IMR-90 (cell line): ENCODE data around the gene STX2. TPM values are rescaled to one million over a fixed set of nuclear protein-coding genes. Genes with fewer than 3 reads are reported as not detected.

Experiments
- ATAC-seq: fragments of 200-7000 bp; cut with Tn5 transposase; 2 replicates; pipeline ENCODE4 v1.9.1; 2020; ENCODE audit warnings: low read depth, mild to moderate bottlenecking, moderate library complexity
- BruUV-seq: library from RNA; stranded (reverse); fragments of 400-500 nt; replicated peaks from 2 replicates; lab custom pipeline; 2021; lab: Mats Ljungman, UMichigan
- CTCF ChIA-PET: fragments of 300-600 bp; formaldehyde crosslinking; extraction: SDS; loops from one replicate; lab custom pipeline; 2021; ENCODE audit warnings: antibody characterized with exemption; lab: Yijun Ruan, JAX
- POLR2A ChIA-PET: fragments of 300-600 bp; sonication (Branson Sonifier 250); formaldehyde crosslinking; loops from one replicate; lab custom pipeline; 2022; ENCODE audit warnings: antibody characterized with exemption; ENCODE audit not compliant: unreplicated experiment; lab: Charles Lee
- DNase-seq: peaks from one replicate; pipeline ENCODE4 v3.0.0; 2013
- H2AFZ ChIP-seq: replicated peaks from 2 replicates; pipeline ENCODE3; 2013; ENCODE audit warnings: low read length, mild to moderate bottlenecking; ENCODE audit not compliant: poor library complexity
- H2AK5ac ChIP-seq: 2 replicates; pipeline ENCODE4 v1.6.1; 2013; ENCODE audit warnings: low read depth, low read length, inconsistent platforms
- H2AK9ac ChIP-seq: replicated peaks from 2 replicates; pipeline ENCODE3; 2013; ENCODE audit warnings: mild to moderate bottlenecking, low read depth, low read length, moderate library complexity; ENCODE audit not compliant: poor library complexity
- H2BK120ac ChIP-seq: 2 replicates; pipeline ENCODE4 v1.6.1; 2013; ENCODE audit warnings: low read depth, low read length, inconsistent platforms
- H2BK15ac ChIP-seq: 3 replicates; pipeline ENCODE4 v1.6.1; 2013; ENCODE audit warnings: low read depth, low read length, inconsistent platforms
- H2BK20ac ChIP-seq: 2 replicates; pipeline ENCODE4 v1.6.1; 2013; ENCODE audit warnings: low read depth, mild to moderate bottlenecking, inconsistent platforms, low read length, moderate library complexity
- H2BK5ac ChIP-seq: 2 replicates; pipeline ENCODE4 v1.6.1; 2013; ENCODE audit warnings: mild to moderate bottlenecking, low read depth, low read length, inconsistent platforms; ENCODE audit not compliant: poor library complexity, severe bottlenecking
- H3K14ac ChIP-seq: replicated peaks from 2 replicates; pipeline ENCODE4 v1.6.1; 2013; ENCODE audit warnings: low read depth, low read length, inconsistent platforms
- H3K18ac ChIP-seq: 2 replicates; pipeline ENCODE4 v1.6.1; 2013; ENCODE audit warnings: low read depth, low read length, control low read depth
- H3K23ac ChIP-seq: 2 replicates; pipeline ENCODE4 v1.6.1; 2013; ENCODE audit warnings: low read depth, low read length, inconsistent platforms
- H3K27ac ChIP-seq: 2 replicates; pipeline ENCODE4 v1.5.1; 2013; ENCODE audit warnings: mild to moderate bottlenecking, control low read depth, low read length; ENCODE audit not compliant: insufficient read depth
- H3K27me3 ChIP-seq: 2 replicates; pipeline ENCODE4 v1.6.1; 2013; ENCODE audit warnings: low read length; ENCODE audit not compliant: control insufficient read depth, insufficient read depth
- H3K36me3 ChIP-seq: 2 replicates; pipeline ENCODE4 v1.6.1; 2013; ENCODE audit warnings: low read length, mixed read lengths; ENCODE audit not compliant: control insufficient read depth, insufficient read depth
- H3K4ac ChIP-seq: 2 replicates; pipeline ENCODE4 v1.6.1; 2013; ENCODE audit warnings: low read depth, low read length, inconsistent platforms
- H3K4me1 ChIP-seq: 2 replicates; pipeline ENCODE4 v1.6.1; 2013; ENCODE audit warnings: low read length, mixed read lengths; ENCODE audit not compliant: control insufficient read depth, insufficient read depth
- H3K4me2 ChIP-seq: 2 replicates; pipeline ENCODE4 v1.6.1; 2013; ENCODE audit warnings: low read depth, mild to moderate bottlenecking, control low read depth, low read length, moderate library complexity
- H3K4me3 ChIP-seq: 2 replicates; pipeline ENCODE4 v1.5.1; 2013; ENCODE audit warnings: low read depth, mild to moderate bottlenecking, control low read depth, low read length, moderate library complexity; ENCODE audit not compliant: insufficient read depth
- H3K56ac ChIP-seq: 2 replicates; pipeline ENCODE4 v1.6.1; 2013; ENCODE audit warnings: low read length, inconsistent platforms; ENCODE audit not compliant: insufficient read depth; ENCODE audit errors: extremely low read depth
- H3K79me1 ChIP-seq, 2 experiments: 2 replicates each; pipeline ENCODE4 v1.6.1; 2013; ENCODE audit warnings: low read length in 2 of 2, inconsistent platforms in 1 of 2, low read depth in 1 of 2
- H3K9ac ChIP-seq: 2 replicates; pipeline ENCODE4 v1.6.1; 2013; ENCODE audit warnings: low read depth, low read length, control low read depth
- H3K9me1 ChIP-seq: 2 replicates; pipeline ENCODE4 v1.6.1; 2013; ENCODE audit warnings: low read length, inconsistent platforms; ENCODE audit not compliant: insufficient read depth
- H3K9me3 ChIP-seq: 2 replicates; pipeline ENCODE4 v1.6.1; 2013; ENCODE audit warnings: low read length; ENCODE audit not compliant: control insufficient read depth, insufficient read depth
- H4K20me1 ChIP-seq: 2 replicates; pipeline ENCODE4 v1.6.1; 2013; ENCODE audit warnings: low read length, inconsistent platforms; ENCODE audit not compliant: insufficient read depth
- H4K5ac ChIP-seq: 2 replicates; pipeline ENCODE4 v1.6.1; 2013; ENCODE audit warnings: mild to moderate bottlenecking, low read depth, low read length, control low read depth
- H4K8ac ChIP-seq, 2 experiments: 2 replicates each; pipeline ENCODE4 v1.6.1; 2013; ENCODE audit warnings: low read depth in 2 of 2, low read length in 2 of 2, control low read depth in 1 of 2, inconsistent platforms in 1 of 2
- H4K91ac ChIP-seq: 2 replicates; pipeline ENCODE4 v1.6.1; 2013; ENCODE audit warnings: low read depth, low read length, inconsistent platforms; ENCODE audit not compliant: insufficient read depth
- BHLHE40 ChIP-seq: fragments of 150-350 bp; IDR thresholded peaks from 2 replicates; pipeline ENCODE4 v1.6.1; 2016; ENCODE audit warnings: mild to moderate bottlenecking, low read depth, low read length
- CEBPB ChIP-seq: IDR thresholded peaks from 2 replicates; pipeline ENCODE4 v1.6.1; 2012; ENCODE audit warnings: low read depth, low read length, improper control_type of control experiment
- CHD1 ChIP-seq: IDR thresholded peaks from 2 replicates; pipeline ENCODE4 v1.6.1; 2012; ENCODE audit warnings: low read depth, low read length, improper control_type of control experiment
- FOS ChIP-seq: fragments of 150-350 bp; IDR thresholded peaks from 2 replicates; pipeline ENCODE4 v1.6.1; 2016; ENCODE audit warnings: low read depth, low read length
- MAZ ChIP-seq: IDR thresholded peaks from 2 replicates; pipeline ENCODE4 v1.6.1; 2012; ENCODE audit warnings: low read depth, mild to moderate bottlenecking, low read length, improper control_type of control experiment, moderate library complexity, borderline replicate concordance
- MXI1 ChIP-seq: IDR thresholded peaks from 2 replicates; pipeline ENCODE4 v1.6.1; 2012; ENCODE audit warnings: low read depth, mild to moderate bottlenecking, low read length, moderate library complexity, borderline replicate concordance
- NFE2L2 ChIP-seq: fragments of 150-350 bp; IDR thresholded peaks from 2 replicates; pipeline ENCODE4 v1.6.1; 2016; ENCODE audit warnings: low read depth, mild to moderate bottlenecking, low read length
- POLR2A ChIP-seq: IDR thresholded peaks from 2 replicates; pipeline ENCODE4 v1.6.1; 2012; ENCODE audit warnings: mild to moderate bottlenecking, low read depth, low read length
- RAD21 ChIP-seq: IDR thresholded peaks from 2 replicates; pipeline ENCODE4 v1.6.1; 2012; ENCODE audit warnings: low read length, improper control_type of control experiment
- RFX5 ChIP-seq: IDR thresholded peaks from 2 replicates; pipeline ENCODE4 v1.8.0; 2012; ENCODE audit warnings: low read depth, mild to moderate bottlenecking, low read length, moderate library complexity
- WGBS, 2 experiments: methylation state at CpG; one replicate each; pipeline versions ENCODE4 v1.1.5 to v1.1.7; 2013; ENCODE audit warnings: missing lambda C conversion rate in 2 of 2; ENCODE audit not compliant: insufficient read length in 1 of 2; ENCODE audit errors: extremely low coverage in 2 of 2; 5-methylcytosine and 5-hydroxymethylcytosine counted together
- dilution Hi-C: fragments of 300-500 bp; cut with HindIII; formaldehyde crosslinking; loops from one replicate; pipeline ENCODE4 v1.14.3; 2018; ENCODE audit warnings: low sequenced_read_pairs; ENCODE audit not compliant: unreplicated experiment
- in situ Hi-C: fragments of 300-500 bp; cut with MboI; formaldehyde crosslinking; loops from 3 replicates; pipeline ENCODE4 v1.14.3; 2019; ENCODE audit warnings: low sequenced_read_pairs, inconsistent platforms, mixed read lengths
- intact Hi-C: fragments of 100-400 bp; cut with micrococcal nuclease; formaldehyde crosslinking; loops from 2 replicates; pipeline ENCODE4 v1.10.0; 2022
- polyA plus RNA-seq, 3 experiments: library from polyadenylated mRNA; depleted of rRNA; stranded (reverse); fragments of >200 nt; gene quantifications; 2 replicates each; pipeline ENCODE4 v1.2.3, GENCODE V29; 2012; ENCODE audit warnings: low replicate concordance in 1 of 3
- total RNA-seq: library from RNA; depleted of rRNA; stranded (reverse); fragments of >200 nt; gene quantifications from 2 replicates; pipeline ENCODE4 v1.2.3, GENCODE V29; 2012
- TF ChIP-seq, protein P1 (sequence below): fragments of 150-350 bp; IDR thresholded peaks from 2 replicates; pipeline ENCODE4 v1.6.1; 2017; ENCODE audit warnings: mild to moderate bottlenecking, antibody characterized with exemption, low read length, low read depth
- TF ChIP-seq, protein P2 (sequence below): fragments of 150-350 bp; IDR thresholded peaks from 2 replicates; pipeline ENCODE4 v1.6.1; 2016; ENCODE audit warnings: low read depth, mild to moderate bottlenecking, low read length, moderate library complexity, borderline replicate concordance
- TF ChIP-seq, protein P3 (sequence below): conservative IDR thresholded peaks from 2 replicates; pipeline ENCODE4 v1.5.1; 2012; ENCODE audit warnings: mild to moderate bottlenecking, low read depth, low read length, improper control_type of control experiment

STX2 gene
- total and polyA plus RNA-seq, 2 of the 4 experiments (the other 2 are of a cell fraction) = 26.9 to 32.5 TPM

DNA sequence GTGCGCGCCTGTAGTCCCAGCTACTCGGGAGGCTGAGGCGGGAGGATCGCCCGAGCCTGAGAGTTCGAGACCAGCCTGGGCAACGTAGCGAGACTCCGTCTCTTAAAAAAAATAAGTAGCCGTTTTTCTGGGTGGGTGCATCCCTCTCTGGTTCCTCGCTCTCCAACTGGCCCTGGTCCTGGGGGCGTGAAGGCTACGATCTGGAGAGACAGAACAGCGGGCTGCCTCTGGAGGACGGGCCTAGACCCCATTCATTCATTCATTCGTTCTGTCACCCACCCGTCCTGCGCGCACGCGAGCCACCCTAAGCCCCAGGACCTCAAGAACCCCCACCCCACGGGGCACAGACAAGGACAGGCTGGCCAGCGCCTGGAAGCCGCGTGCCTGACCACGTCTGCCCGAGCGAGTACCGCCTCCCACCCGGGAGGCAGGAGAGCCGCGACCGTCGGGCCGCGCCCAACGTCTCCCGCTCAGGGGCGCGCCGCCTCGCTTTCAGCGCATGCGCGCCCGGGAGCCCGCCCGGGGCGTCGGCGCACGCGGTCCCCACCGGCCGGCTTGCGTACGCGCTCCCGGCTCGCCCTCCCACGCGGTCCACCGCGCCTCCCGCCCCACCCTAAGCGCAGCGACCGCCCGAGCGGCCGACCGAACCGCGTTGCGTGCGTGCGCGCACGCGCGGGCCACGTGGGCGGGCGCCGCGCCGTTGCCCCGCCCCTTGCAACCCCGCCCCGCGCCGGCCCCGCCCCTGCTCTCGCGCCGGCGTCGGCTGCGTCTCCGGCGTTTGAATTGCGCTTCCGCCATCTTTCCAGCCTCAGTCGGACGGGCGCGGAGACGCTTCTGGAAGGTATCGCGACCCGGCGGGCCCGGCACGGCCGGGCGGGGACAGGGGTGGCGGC, 32.5 kb upstream of the STX2 start, which contains the start of gene RAN:
TSS of gene RAN (plus strand) at position 781 of the 893 bp plus-strand sequence. CDS start 528 bp downstream, outside the sequence.
- CTCF ChIA-PET = no interaction called here
- no peak for TF ChIP-seq RAD21
- TF ChIP-seq, protein P1, sequence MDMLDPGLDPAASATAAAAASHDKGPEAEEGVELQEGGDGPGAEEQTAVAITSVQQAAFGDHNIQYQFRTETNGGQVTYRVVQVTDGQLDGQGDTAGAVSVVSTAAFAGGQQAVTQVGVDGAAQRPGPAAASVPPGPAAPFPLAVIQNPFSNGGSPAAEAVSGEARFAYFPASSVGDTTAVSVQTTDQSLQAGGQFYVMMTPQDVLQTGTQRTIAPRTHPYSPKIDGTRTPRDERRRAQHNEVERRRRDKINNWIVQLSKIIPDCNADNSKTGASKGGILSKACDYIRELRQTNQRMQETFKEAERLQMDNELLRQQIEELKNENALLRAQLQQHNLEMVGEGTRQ = peak; percentile 83
- no peak for TF ChIP-seq FOS
- peak; percentile 80; the same call in 1 of the 2 replicates for TF ChIP-seq MAZ
- TF ChIP-seq BHLHE40 = peak; percentile 52
- no peak for TF ChIP-seq RFX5
- TF ChIP-seq MXI1 = peak; percentile 89; the same call in 1 of the 2 replicates
- peak; percentile 86 for TF ChIP-seq POLR2A
- no peak for TF ChIP-seq CEBPB
- TF ChIP-seq, protein P2, sequence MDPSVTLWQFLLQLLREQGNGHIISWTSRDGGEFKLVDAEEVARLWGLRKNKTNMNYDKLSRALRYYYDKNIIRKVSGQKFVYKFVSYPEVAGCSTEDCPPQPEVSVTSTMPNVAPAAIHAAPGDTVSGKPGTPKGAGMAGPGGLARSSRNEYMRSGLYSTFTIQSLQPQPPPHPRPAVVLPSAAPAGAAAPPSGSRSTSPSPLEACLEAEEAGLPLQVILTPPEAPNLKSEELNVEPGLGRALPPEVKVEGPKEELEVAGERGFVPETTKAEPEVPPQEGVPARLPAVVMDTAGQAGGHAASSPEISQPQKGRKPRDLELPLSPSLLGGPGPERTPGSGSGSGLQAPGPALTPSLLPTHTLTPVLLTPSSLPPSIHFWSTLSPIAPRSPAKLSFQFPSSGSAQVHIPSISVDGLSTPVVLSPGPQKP = no peak
- TF ChIP-seq CHD1 = 0 out of 2 replicates have a peak, but pooled peaks have one; percentile 69
- no peak for TF ChIP-seq NFE2L2
- TF ChIP-seq, protein P3, sequence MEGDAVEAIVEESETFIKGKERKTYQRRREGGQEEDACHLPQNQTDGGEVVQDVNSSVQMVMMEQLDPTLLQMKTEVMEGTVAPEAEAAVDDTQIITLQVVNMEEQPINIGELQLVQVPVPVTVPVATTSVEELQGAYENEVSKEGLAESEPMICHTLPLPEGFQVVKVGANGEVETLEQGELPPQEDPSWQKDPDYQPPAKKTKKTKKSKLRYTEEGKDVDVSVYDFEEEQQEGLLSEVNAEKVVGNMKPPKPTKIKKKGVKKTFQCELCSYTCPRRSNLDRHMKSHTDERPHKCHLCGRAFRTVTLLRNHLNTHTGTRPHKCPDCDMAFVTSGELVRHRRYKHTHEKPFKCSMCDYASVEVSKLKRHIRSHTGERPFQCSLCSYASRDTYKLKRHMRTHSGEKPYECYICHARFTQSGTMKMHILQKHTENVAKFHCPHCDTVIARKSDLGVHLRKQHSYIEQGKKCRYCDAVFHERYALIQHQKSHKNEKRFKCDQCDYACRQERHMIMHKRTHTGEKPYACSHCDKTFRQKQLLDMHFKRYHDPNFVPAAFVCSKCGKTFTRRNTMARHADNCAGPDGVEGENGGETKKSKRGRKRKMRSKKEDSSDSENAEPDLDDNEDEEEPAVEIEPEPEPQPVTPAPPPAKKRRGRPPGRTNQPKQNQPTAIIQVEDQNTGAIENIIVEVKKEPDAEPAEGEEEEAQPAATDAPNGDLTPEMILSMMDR = no peak

More for the DNA sequence above, 32.5 kb upstream of the STX2 start, which contains the start of gene RAN:
- POLR2A ChIA-PET = interaction anchor here (0.5 kb wide), 1 partner anchor 1151 kb away, joined by 12 read pairs; no protein-coding TSS in a partner anchor
- peak within 1 kb of the TSS; percentile 90 for H3K4me3 ChIP-seq
- dilution Hi-C loops = no loop called here
- DNase-seq (peak; percentile 92), ATAC-seq (peak; percentile 92)
- peaks cover 22% of the 10 kb centered on the region for H3K36me3 ChIP-seq
- H4K91ac ChIP-seq = peak within 1 kb of the TSS; percentile 91
- H3K9me1 ChIP-seq = no peaks in the 10 kb centered on the region
- H2BK20ac ChIP-seq = no peak within 1 kb of the TSS
- 1% methylated on average over 30 of the region's 118 CpGs; no CpG with 5 or more reads in 1 of the 2 experiments for whole genome bisulfite sequencing, 2 experiments
- peak within 1 kb of the TSS; percentile 70 for H3K18ac ChIP-seq
- intact Hi-C loops = loop anchor here (1.0 to 5.0 kb wide), 2 partner anchors 32 to 94 kb away; partner anchors contain the start of gene STX2
- H2BK15ac ChIP-seq = no peak within 1 kb of the TSS
- in situ Hi-C loops = no loop called here
- peak within 1 kb of the TSS; percentile 100 for H2AFZ ChIP-seq
- H3K9me3 ChIP-seq = no peaks in the 10 kb centered on the region
- peak within 1 kb of the TSS; percentile 85 for H2AK5ac ChIP-seq
- peak within 1 kb of the TSS; percentile 84 for H3K27ac ChIP-seq
- H3K23ac ChIP-seq = peak within 1 kb of the TSS; percentile 99
- peak within 1 kb of the TSS; percentile 74; the same call in 1 of the 2 replicates for H2BK120ac ChIP-seq
- BruUV-seq = no TSS peak
- peaks cover 11 to 29% of the 10 kb centered on the region in 2 experiments; a peak in 2 of 4 replicates for H3K79me1 ChIP-seq
- H4K20me1 ChIP-seq = peaks cover 20% of the 10 kb centered on the region
- H4K8ac ChIP-seq = peak within 1 kb of the TSS; percentile 93 to 98
- H4K5ac ChIP-seq = peak within 1 kb of the TSS; percentile 73
- peak within 1 kb of the TSS; percentile 98 for H3K14ac ChIP-seq
- H3K4me1 ChIP-seq = no peaks in the 10 kb centered on the region
- H3K4ac ChIP-seq = peak within 1 kb of the TSS; percentile 99
- peak within 1 kb of the TSS; percentile 91 for H3K9ac ChIP-seq
- H3K56ac ChIP-seq = peak within 1 kb of the TSS; percentile 80
- peak within 1 kb of the TSS; percentile 79 for H3K4me2 ChIP-seq
- H2BK5ac ChIP-seq = peak within 1 kb of the TSS; percentile 80
- H2AK9ac ChIP-seq = peak within 1 kb of the TSS; percentile 98
- no peaks in the 10 kb centered on the region for H3K27me3 ChIP-seq
